ENCODE results near the gene ABCA7.

ABCA7 gene

GRCh38 chr19:1088416-1089010 is 48.6 kb downstream of the ABCA7 start:
- no peak for DNase-seq (ENCODE audit: low read depth)

DNA sequence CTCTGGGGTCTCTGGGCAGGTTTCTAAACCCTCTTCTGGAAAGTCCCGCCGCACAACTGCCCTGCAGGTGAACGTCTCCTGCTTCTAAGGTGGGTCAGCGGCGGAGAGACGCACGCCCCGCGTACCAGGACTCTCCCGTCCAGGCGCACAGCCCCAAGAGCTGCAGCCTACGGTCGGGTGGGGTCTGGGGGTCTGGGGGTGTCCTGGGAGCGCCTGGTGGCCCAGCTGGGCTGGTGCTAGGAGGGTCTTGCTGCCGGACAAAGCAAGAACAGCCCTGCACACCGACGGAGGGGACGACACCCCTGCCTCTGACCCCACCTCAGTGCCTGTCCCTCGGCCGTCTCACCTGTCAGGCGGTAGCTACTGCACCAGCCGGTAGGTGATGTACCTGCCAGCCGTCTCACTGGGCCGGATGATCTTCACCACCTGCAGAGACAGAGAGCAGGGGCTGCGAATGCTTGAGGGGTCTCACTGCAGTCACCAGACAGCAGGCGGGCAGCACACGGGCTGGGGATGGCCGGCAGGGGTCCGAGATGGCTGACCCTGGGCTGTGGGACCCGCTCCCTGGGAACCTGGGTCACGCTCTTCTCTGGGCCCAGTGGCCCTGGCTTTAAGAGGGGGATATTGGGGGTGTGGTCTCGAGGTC is 49.3 kb downstream of the ABCA7 start:
- no peak for DNase-seq (ENCODE audit: low read depth)

GRCh38 chr19:1089891-1090290 is 50.0 kb downstream of the ABCA7 start:
- no peak for DNase-seq (ENCODE audit: low read depth)

GRCh38 chr19:1090731-1091543 is 51.0 kb downstream of the ABCA7 start:
- no peak for DNase-seq (ENCODE audit: low read depth)

DNA sequence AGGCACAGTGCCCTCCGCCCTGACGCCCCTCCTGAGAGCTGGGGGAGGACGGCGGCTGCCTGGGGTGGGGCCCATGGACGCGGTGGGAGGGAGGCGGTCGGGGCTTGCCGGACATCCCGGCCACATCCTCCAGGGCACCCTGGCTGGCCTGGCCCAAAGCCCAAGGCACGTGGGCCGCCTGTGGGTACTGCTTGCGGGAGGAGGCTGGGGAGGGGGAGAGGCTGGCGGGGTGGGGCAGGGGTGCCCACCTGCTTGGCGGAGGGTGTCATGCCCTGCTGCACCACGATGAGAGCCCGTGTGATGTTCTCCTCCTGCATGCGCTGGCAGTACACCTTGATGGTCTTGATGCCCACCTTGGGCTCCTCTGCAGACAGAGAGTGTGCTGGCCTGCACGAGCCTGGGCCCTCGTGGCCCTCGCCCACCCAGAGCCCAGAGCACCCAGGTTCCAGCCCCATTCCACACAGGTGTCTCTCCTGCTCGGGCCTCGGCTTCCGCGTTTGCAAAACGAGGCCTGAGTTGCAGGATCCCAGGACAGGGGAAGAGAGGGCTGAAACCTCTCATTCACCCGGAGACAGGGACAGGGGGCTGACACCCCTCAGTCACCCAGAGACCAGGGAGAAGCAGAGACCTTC is 51.8 kb downstream of the ABCA7 start:
- DNase-seq (ENCODE audit: low read depth) = no peak

GRCh38 chr19:1093330-1093729 is 53.4 kb downstream of the ABCA7 start:
- no peak for DNase-seq (ENCODE audit: low read depth)

GRCh38 chr19:1093811-1094553 is 54.1 kb downstream of the ABCA7 start:
- DNase-seq (ENCODE audit: low read depth) = no peak

GRCh38 chr19:1094655-1094977 is 54.7 kb downstream of the ABCA7 start:
- no peak for DNase-seq (ENCODE audit: low read depth)

DNA sequence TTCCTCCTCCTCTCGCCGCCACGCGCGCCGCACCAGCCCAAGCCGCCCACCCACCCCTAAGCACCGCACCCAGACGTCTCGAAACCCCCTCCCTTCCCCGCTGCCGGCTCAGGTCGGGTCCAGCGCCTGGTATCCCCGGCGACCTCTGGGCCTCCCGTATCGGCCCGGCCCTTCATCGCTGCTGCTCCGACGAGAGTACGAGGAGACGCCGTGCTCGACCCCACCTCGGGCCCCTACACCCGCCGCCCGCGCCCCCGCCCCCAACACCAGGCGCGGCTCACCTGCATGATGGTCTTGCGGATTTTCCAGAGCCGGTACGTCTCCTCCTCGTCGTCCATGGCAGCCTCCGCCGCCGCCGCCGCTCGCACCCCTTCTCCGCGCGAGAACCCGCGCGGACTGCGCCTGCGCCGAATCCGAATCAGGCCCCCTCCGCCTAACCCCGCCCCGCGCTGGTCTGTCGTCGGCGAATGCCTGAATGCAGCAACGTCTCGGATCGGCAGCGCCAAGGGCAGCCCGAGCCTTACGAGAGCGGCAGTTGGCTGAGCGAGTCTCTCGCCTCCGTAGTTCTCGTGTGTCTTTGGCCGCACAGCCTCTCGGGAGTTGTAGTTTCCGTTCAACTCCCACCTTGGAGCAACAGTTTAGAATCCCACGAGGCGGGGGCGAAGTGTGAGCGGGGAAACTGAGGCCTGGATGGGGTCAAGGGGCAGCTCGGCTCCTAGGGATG is 55.2 kb downstream of the ABCA7 start, which contains the start of gene POLR2E:
POLR2E (minus strand) TSS at position 398 of the 724 bp plus-strand sequence; CDS start at position 338, 60 bp downstream.
- DNase-seq (ENCODE audit: low read depth) = peak; percentile 98

GRCh38 chr19:1097810-1098176 is 57.9 kb downstream of the ABCA7 start:
- DNase-seq (ENCODE audit: low read depth) = no peak

DNA sequence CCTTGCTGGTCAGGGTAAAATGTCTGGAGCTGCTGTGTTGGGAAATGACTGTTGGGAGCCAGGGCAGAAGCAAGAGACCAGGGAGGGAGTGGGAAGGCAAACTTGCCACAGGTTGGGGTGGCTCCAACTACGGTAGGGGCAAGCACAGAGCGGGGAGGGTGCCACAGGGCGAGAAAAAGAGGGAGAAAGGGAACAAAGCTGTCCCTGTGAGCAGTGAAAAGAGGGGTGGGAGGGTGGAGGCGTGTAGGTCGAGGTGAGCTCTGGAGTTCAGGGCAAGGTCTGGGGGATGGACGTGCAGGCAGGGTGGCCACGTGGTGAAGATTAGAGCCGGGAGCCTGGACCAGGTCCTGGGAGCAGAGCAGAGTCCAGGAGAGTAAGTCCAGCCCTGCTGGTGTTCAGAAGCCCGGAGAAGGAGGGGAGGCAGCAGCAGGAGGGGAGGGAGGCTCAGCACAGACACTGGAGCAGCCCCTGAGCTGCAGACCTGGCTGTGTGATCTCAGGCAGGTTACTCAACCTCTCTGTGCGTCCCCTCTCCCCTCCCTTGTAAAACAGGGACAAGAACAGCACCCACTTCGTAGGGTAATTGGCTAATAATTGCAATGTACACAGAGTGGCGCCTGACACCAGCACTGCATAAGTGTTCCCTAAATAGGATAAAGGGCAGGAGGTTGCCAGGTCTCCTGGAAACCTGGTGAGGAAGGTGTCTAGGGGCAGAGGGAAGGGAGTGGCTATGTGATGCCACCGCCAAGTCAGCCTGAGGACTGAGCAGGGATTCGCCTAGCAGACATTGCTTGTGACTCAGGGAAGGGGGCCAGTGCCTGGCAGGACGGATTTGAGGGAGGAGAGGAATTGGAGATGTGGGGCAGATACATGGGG is 58.5 kb downstream of the ABCA7 start:
- DNase-seq (ENCODE audit: low read depth) = no peak

GRCh38 chr19:1101337-1101698 is 61.4 kb downstream of the ABCA7 start:
- DNase-seq (ENCODE audit: low read depth) = no peak

DNA sequence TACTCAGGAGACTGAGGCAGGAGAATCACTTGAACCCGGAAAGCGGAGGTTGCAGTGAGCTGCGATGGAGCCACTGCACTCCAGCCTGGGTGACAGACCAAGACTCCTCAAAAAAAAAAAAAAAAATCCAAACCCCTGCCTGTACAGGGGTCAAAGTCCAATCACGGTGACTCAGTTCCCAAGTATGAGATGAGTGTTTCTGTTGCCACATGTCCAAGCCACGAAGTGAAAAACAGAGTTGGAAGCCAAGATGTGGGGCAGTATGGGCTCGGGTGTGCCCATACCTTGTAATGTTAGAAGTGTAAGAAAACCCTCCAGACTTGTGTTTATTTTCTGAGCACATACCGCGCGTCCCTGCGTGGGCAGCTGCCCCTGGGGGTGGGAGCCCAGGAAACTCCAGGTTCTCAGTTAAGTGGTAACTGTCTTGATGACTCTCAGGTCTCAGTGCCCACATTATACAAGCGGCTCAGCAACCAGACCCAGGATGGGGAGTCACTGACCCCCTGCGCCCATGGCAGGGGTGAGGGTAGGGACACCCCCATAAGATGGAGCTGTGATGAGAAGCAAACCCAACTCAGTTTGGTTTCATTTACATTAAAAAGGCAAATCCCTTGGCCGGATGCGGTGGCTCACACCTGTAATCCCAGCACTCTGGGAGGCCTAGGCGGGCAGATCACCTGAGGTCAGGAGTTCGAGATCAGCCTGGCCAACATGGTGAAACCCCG is 62.7 kb downstream of the ABCA7 start:
- DNase-seq (ENCODE audit: low read depth) = peak; percentile 99

DNA sequence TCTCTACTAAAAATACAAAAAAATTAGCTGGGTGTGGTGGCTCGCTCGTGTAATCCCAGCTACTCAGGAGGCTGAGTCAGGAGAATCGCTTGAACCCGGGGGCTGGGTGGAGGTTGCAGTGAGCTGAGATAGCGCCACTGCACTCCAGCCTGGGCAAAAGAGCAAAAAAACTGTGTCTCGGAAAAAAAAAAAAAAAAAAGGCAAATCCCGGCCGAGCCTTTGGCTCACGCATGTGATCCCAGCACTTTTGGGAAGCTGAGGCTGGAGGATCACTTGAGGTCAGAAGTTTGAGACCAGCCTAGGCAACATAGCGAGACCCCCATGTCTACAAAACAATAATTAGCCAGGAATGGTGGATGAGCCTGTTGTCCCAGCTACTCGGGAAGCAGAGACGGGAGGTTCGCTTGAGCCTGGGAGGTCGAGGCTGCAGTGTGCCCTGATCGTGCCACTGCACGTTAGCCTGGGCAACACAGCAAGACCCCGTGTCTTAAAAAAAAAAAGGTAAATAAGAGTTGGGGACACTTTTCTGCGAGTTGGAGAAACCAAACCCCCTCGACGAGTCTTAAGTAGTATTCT is 63.3 kb downstream of the ABCA7 start:
- DNase-seq (ENCODE audit: low read depth) = no peak

DNA sequence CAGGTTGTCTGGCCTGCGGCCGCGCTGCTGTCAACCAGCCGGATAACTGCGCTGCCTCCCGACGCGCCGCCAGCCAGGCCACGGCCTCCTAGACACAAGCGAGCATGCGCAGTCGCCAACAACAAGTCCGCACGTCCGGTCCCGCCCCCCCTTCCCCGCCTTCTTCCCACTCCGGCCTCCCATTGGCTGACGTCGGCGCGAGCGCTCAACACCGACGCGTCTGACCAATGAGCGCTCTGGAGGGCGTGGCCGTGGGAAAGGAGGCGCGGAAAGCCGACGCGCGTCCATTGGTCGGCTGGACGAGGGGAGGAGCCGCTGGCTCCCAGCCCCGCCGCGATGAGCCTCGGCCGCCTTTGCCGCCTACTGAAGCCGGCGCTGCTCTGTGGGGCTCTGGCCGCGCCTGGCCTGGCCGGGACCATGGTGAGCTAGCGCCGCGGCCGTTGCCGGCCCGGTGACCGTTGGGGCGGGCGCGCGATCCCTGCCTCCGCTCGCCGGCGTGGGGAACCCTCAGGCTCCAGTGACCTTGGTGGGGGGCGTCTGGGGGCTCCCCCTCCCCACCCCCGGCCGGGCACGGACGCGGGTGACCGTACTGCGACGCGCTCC is 63.9 kb downstream of the ABCA7 start, which contains the start of gene GPX4:
GPX4 (plus strand) TSS at position 287 of the 603 bp plus-strand sequence; CDS start at position 337, 50 bp downstream.
- peak; percentile 99 for DNase-seq (ENCODE audit: low read depth)

DNA sequence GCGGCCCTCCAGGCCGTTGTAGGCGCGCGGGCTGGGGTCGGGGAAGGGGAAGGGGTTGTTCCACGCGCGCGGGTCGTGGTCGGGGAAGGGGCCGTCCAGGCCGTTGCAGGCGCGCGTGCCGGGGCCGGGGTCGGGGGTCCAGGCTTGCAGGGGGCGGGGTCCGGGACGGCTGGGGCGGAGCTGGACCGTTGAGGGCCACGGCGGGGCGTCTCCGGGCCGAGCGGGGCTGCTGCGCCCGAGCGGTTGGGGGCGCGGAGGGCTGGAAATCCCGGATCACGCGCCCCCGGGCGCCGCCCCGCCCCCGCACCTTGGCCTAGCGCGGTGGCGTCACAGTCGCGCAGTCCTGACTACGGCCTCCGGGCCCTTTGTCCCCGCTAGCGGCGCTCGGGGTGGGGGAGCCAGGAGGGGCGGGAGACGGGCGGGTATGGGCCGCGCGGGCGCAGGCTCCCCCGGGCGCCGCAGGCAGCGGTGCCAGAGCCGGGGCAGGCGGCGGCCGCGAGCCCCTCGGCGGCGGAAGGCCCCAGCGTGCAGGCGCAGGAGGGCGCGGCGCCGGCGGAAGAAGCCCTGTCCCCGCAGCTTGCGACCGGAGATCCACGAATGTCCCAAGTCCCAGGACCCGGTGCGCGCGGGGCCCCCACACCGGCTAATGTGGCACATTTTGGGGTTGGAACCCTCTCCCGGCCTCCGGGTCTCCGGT is 64.6 kb downstream of the ABCA7 start:
- DNase-seq (ENCODE audit: low read depth) = peak; percentile 69

GRCh38 chr19:1105008-1105872 is 65.3 kb downstream of the ABCA7 start:
- DNase-seq (ENCODE audit: low read depth) = no peak

Data from fibroblast of the conjunctiva (primary cell).